ENCODE measurements around the gene GALR3. TPM values are rescaled to one million over a fixed set of nuclear protein-coding genes. Genes with fewer than 3 reads are reported as not detected.

Gene GALR3
- total RNA-seq, 1 donor from 2014 or later, result not detected

DNA sequence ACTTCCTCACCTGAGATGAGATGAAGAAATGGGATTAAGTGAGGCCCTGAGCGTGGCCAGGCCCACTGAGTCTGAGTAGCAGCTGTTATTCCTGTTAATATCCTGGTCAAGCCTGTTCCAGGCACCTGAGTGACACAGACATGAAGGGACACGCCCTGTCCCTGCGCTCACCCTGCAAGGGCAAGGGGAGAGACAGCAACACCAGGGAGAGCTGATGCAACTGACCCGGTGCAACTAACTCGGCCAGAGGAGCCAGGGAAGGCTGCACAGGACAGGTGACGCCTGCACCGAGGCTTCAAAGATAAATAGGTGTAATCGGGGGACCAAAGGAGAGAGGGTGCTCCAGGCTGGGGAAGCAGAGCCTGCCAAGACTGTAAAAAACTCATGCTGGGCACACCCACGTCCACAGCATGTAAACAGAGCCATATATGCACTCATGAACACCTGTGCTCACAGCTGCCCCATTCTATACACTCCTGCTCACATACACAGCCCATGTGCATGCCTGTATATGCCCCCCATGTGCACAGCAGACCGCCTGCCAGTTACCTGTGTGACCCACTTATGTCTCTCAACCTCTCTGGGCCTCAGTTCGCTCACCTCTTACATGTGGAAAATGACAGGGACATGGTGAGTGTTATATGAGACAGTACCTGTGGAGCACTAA lies 38.2 kb upstream of the GALR3 start:
- DNase-seq (ENCODE audit: low read depth), result no peak
- FAIRE-seq, result no peak
- H3K27me3 ChIP-seq (ENCODE audit: insufficient read depth, low read length), result no peaks in the 10 kb centered on the region
- no peaks in the 10 kb centered on the region for H3K36me3 ChIP-seq (ENCODE audit: insufficient read depth, low read length)
- Mint-ChIP-seq H3K27ac (ENCODE audit: unreplicated experiment) (no peak overlapping the region), H3K27me3 (ENCODE audit: low read depth, unreplicated experiment) (peaks cover 20% of the 10 kb centered on the region), H3K36me3 (ENCODE audit: low read depth, unreplicated experiment) (peaks cover 2% of the 10 kb centered on the region), H3K4me1 (ENCODE audit: low read depth, unreplicated experiment) (peaks cover 2% of the 10 kb centered on the region), H3K4me3 (ENCODE audit: unreplicated experiment) (no peak overlapping the region), H3K9me3 (ENCODE audit: unreplicated experiment) (peaks cover 3% of the 10 kb centered on the region)
- peaks cover 8% of the 10 kb centered on the region for H3K4me1 ChIP-seq (ENCODE audit: insufficient read depth, low read length)
- H3K4me2 ChIP-seq (ENCODE audit: low read length), result no peak overlapping the region
- H3K79me2 ChIP-seq (ENCODE audit: insufficient read depth, low read length), result no peaks in the 10 kb centered on the region
- H3K4me3 ChIP-seq (ENCODE audit: insufficient read depth, low read depth, low read length), result no peak overlapping the region
- no peak for TF ChIP-seq EZH2 (IDR thresholded peaks at IDR 0.05; ENCODE audit: insufficient read depth, low read length)
- TF ChIP-seq, protein P1, sequence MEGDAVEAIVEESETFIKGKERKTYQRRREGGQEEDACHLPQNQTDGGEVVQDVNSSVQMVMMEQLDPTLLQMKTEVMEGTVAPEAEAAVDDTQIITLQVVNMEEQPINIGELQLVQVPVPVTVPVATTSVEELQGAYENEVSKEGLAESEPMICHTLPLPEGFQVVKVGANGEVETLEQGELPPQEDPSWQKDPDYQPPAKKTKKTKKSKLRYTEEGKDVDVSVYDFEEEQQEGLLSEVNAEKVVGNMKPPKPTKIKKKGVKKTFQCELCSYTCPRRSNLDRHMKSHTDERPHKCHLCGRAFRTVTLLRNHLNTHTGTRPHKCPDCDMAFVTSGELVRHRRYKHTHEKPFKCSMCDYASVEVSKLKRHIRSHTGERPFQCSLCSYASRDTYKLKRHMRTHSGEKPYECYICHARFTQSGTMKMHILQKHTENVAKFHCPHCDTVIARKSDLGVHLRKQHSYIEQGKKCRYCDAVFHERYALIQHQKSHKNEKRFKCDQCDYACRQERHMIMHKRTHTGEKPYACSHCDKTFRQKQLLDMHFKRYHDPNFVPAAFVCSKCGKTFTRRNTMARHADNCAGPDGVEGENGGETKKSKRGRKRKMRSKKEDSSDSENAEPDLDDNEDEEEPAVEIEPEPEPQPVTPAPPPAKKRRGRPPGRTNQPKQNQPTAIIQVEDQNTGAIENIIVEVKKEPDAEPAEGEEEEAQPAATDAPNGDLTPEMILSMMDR (IDR thresholded peaks at IDR 0.05; ENCODE audit: insufficient read depth, low read depth, low read length), result no peak
- H2AFZ ChIP-seq (ENCODE audit: low read depth, low read length), result no peak overlapping the region
- no peaks in the 10 kb centered on the region for H4K20me1 ChIP-seq (ENCODE audit: insufficient read depth, low read length)
- H3K9me3 ChIP-seq (ENCODE audit: insufficient read depth, low read depth, low read length), result no peaks in the 10 kb centered on the region
- H3K9ac ChIP-seq (ENCODE audit: low read length), result no peak overlapping the region
- H3K27ac ChIP-seq (ENCODE audit: low read depth, low read length), result no peak overlapping the region

DNA sequence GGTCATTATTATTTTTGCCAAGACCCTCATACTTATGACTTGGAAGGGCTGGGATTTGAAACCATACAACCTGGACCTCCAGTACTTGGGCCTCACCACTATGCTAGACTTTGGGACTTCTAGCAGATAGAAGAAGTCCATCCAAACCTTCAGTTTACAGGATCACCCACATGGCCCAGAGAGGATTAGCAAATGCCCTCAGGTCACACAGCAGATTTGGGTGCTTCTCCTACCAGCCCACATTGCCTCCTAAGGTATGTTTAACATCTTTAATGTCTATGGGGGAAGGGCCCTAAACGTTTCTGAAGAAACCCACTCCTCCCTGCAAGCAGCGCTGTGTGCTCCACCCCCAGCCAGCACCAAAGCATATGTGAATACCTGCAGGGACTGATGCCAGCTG lies 32.9 kb upstream of the GALR3 start:
- H3K27me3 ChIP-seq (ENCODE audit: insufficient read depth, low read length), result no peaks in the 10 kb centered on the region
- no peak overlapping the region for H3K4me3 Mint-ChIP-seq (ENCODE audit: unreplicated experiment)
- no peak overlapping the region for H3K27ac ChIP-seq (ENCODE audit: low read depth, low read length)
- H3K9me3 Mint-ChIP-seq (ENCODE audit: unreplicated experiment), result peaks cover 3% of the 10 kb centered on the region
- FAIRE-seq (no peak), DNase-seq (ENCODE audit: low read depth) (no peak)
- H4K20me1 ChIP-seq (ENCODE audit: insufficient read depth, low read length), result no peaks in the 10 kb centered on the region
- no peaks in the 10 kb centered on the region for H3K9me3 ChIP-seq (ENCODE audit: insufficient read depth, low read depth, low read length)
- H3K9ac ChIP-seq (ENCODE audit: low read length), result no peak overlapping the region
- no peak overlapping the region for H3K4me3 ChIP-seq (ENCODE audit: insufficient read depth, low read depth, low read length)
- H3K27ac Mint-ChIP-seq (ENCODE audit: unreplicated experiment), result no peak overlapping the region
- TF ChIP-seq, protein P1 (IDR thresholded peaks at IDR 0.05; ENCODE audit: insufficient read depth, low read depth, low read length), result no peak
- TF ChIP-seq EZH2 (IDR thresholded peaks at IDR 0.05; ENCODE audit: insufficient read depth, low read length), result no peak
- H3K36me3 ChIP-seq (ENCODE audit: insufficient read depth, low read length), result no peaks in the 10 kb centered on the region
- no peaks in the 10 kb centered on the region for H3K79me2 ChIP-seq (ENCODE audit: insufficient read depth, low read length)
- no peak overlapping the region for H3K4me2 ChIP-seq (ENCODE audit: low read length)
- peaks cover 2% of the 10 kb centered on the region for H3K36me3 Mint-ChIP-seq (ENCODE audit: low read depth, unreplicated experiment)
- no peaks in the 10 kb centered on the region for H3K4me1 ChIP-seq (ENCODE audit: insufficient read depth, low read length)
- no peak overlapping the region for H2AFZ ChIP-seq (ENCODE audit: low read depth, low read length)
- peaks cover 4% of the 10 kb centered on the region for H3K27me3 Mint-ChIP-seq (ENCODE audit: low read depth, unreplicated experiment)
- no peaks in the 10 kb centered on the region for H3K4me1 Mint-ChIP-seq (ENCODE audit: low read depth, unreplicated experiment)

DNA sequence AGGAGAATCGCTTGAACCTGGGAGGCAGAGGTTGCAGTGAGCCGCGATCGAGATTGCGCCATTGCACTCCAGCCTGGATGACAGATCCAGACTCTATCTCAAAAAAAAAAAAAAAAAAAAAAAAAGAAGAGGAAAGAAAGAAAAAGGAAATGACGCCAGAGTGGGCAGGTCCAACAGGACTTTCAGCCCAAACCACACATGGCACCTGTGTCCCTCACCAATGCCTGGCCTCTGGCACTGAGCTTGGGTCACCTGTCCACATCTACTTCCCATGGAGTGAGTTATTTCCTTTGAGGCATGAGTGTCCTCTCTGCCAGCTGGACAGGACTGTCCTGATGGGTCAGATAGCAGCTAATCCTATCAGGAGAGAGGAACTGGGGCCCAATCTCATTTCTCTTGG lies 30.7 kb upstream of the GALR3 start:
- Mint-ChIP-seq H3K27me3 (ENCODE audit: low read depth, unreplicated experiment) (peaks cover 5% of the 10 kb centered on the region), H3K27ac (ENCODE audit: unreplicated experiment) (no peak overlapping the region), H3K9me3 (ENCODE audit: unreplicated experiment) (no peaks in the 10 kb centered on the region), H3K4me1 (ENCODE audit: low read depth, unreplicated experiment) (no peaks in the 10 kb centered on the region), H3K4me3 (ENCODE audit: unreplicated experiment) (no peak overlapping the region), H3K36me3 (ENCODE audit: low read depth, unreplicated experiment) (no peaks in the 10 kb centered on the region)
- H3K79me2 ChIP-seq (ENCODE audit: insufficient read depth, low read length), result no peaks in the 10 kb centered on the region
- FAIRE-seq (no peak), DNase-seq (ENCODE audit: low read depth) (no peak)
- H3K36me3 ChIP-seq (ENCODE audit: insufficient read depth, low read length), result no peaks in the 10 kb centered on the region
- H2AFZ ChIP-seq (ENCODE audit: low read depth, low read length), result no peak overlapping the region
- H3K4me1 ChIP-seq (ENCODE audit: insufficient read depth, low read length), result no peaks in the 10 kb centered on the region
- no peak for TF ChIP-seq EZH2 (IDR thresholded peaks at IDR 0.05; ENCODE audit: insufficient read depth, low read length)
- TF ChIP-seq, protein P1 (IDR thresholded peaks at IDR 0.05; ENCODE audit: insufficient read depth, low read depth, low read length), result no peak
- no peak overlapping the region for H3K4me2 ChIP-seq (ENCODE audit: low read length)
- H3K9me3 ChIP-seq (ENCODE audit: insufficient read depth, low read depth, low read length), result no peaks in the 10 kb centered on the region
- no peaks in the 10 kb centered on the region for H3K27me3 ChIP-seq (ENCODE audit: insufficient read depth, low read length)
- H3K4me3 ChIP-seq (ENCODE audit: insufficient read depth, low read depth, low read length), result no peak overlapping the region
- H3K27ac ChIP-seq (ENCODE audit: low read depth, low read length), result no peak overlapping the region
- no peaks in the 10 kb centered on the region for H4K20me1 ChIP-seq (ENCODE audit: insufficient read depth, low read length)
- H3K9ac ChIP-seq (ENCODE audit: low read length), result no peak overlapping the region

Data from astrocyte (in vitro differentiated cells and primary cell).